KBM-7 (cell line): Measurements from ENCODE around the gene TBC1D22A.

ENCODE experiments used
- DNase-seq: peaks from one replicate; pipeline ENCODE4 v3.0.0-alpha.2; 2015
- in situ Hi-C: fragments of 300-500 bp; cut with MboI; formaldehyde crosslinking; loops from 2 replicates; pipeline ENCODE4 v1.14.3; 2020; ENCODE audit warnings: low sequenced_read_pairs, low pct_unique_long_range_greater_than_20kb, mixed read lengths

Gene TBC1D22A

GRCh38 chr22:46845296-46846149 is 83.1 kb downstream of the TBC1D22A start:
- DNase-seq: no peak

DNA sequence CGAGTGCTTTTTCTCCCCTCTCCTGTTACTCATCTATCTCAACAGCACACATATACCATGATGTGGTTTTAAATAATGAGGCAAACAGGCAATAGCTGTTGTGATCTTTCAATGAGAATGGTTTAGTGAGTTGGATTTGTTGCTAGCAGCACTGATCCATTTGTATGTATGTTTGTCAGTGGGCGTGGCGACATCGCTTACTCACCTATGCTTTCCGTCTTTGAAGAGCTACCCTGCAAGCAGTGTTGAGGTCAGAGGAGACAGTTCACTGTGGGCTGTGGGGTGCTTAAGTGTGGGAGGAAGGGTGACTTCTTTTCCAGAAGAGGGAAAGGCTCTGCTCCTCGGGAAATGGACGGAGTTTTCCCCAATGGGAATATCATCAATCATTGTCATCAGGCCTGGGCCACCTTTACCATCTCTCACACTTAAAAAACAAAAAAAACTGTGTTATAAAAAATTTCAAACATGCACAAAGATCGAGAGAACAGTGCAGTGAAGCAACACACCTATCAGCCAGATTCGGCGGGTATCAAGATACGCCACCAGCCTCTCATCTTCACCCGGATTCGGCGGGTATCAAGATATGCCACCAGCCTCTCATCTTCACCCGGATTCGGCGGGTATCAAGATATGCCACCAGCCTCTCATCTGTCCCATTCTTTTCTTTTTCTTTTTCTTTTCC is 83.8 kb downstream of the TBC1D22A start:
- no peak for DNase-seq
- in situ Hi-C loops: no loop called here

More at GRCh38 chr22:46845296-46846149, 83.1 kb downstream of the TBC1D22A start:
- in situ Hi-C loops: no loop called here

- in situ Hi-C loops: no loop called here
- no peak for DNase-seq
These were observed 84.4 kb downstream of the TBC1D22A start for GRCh38 chr22:46846832-46847355.

- DNase-seq: no peak
- in situ Hi-C loops: no loop called here
These were observed 85.7 kb downstream of the TBC1D22A start for GRCh38 chr22:46848197-46848596.

DNA sequence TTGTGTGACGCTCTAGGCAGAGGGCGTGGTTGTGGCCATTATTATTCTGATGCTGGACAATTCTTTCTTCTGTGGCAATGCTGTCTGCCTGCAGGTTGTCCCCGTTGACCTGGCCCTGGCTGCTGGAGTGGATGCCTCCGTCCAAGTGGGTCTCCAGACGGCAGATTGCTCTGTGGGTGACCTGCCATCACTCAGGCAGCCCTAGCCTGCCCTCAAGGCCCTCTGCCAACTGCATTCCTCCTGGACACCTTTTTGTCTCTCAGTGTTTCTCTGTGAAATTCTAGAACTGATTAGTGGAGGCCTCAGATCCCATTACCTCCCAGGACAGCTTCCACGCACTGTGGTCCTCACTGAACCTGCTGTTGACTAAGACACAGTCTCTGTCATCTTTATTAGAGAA is 86.7 kb downstream of the TBC1D22A start:
- in situ Hi-C loops: no loop called here
- DNase-seq: no peak

DNA sequence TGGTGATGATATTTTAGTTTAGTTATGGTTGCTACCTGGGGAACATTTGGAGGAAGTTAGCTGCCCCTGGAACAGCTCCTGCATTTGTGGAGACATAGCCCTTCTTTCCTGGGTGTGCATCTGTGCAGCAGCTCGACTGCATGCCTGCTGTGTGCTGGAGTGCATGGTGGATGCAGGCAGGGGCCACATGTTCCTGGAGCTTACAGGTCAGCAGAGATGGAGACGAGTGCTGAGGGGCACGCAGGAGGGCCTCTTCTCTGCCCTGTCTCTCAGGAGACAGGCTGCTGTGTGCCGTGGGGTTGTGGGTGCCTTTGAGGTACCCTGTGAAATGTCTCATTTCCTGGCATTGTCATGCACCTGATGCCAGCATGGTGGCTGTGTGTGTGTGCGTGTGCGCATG is 87.5 kb downstream of the TBC1D22A start:
- in situ Hi-C loops: no loop called here
- DNase-seq: no peak

DNA sequence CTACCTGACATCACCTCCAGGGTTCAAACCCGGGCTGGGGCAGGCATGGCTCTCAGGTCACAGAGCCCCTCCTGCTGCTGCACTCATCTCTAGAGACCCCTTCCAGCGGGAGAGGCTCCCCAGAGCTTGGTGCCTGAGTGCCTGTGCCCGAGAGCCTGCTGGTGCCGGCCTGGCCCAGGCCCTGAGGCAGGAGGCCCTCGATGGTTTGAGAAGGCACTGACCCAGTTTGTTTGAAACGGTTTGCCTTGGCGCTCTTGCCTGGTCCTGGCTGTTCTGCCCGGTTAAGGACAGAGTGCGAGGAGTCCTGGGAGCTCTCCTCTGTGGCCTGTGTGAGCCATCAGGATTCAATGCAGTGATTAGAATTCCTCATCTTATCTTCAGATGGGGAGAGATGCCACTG is 88.9 kb downstream of the TBC1D22A start:
- in situ Hi-C loops: no loop called here
- DNase-seq: no peak

DNA sequence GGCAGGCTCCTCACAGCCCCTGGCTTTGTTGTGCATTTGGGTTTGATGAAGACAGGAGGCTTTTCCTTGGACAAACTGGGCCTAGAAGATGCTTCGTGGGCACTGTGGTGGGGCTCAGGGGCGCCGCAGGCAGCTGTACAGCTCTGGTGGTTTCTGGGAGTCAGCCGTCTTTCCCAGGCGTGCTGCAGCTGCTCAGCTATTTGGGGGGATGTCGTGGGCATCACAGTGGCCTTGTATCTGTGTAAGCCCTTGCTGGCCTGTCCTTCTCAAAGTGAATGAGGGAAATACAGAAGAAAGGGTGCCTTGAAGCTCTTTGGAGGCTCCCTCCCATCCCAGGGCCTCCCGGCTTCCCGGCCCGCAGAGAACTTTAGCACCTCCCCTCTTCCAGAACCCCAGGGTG is 89.5 kb downstream of the TBC1D22A start:
- in situ Hi-C loops: no loop called here
- DNase-seq: no peak

DNA sequence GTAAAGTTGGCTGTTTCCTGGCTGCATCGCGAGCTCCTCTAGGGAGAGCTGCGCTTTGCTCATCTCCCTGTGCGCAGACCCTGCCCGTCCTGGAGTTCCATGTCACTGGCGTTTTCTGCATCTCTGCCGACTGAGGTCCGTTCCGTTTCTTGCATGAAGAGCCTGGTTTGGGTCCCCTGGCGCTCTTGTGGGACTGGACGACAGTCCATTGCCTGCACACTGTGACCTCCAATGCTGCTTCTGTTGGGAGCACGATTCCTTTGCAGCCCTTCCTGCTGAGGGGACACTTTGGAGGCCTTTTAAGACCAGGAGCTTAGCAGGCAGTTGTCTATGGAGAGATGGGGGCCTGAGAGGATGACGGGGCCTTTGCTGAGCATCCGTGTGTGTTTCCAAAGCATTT is 90.3 kb downstream of the TBC1D22A start:
- in situ Hi-C loops: no loop called here
- no peak for DNase-seq

DNA sequence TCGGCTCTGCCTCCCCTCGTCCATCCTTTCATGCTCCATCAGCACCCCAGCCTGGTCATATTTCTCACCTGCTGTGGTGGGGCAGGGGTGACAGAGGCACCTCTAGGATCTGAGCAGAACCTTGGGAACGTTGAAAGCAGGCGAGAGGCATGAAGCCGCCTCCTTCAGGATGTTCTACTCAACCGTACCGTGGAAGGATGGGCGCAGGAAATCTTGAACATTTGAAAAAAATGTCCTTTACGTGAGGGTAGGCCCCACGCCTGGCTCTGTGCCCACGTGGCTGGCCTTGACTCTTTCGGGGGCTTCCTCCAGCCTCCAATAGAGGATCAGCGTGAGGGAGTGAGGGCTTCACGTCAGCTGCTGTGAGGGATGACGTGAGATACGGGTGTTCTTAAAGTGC is 90.7 kb downstream of the TBC1D22A start:
- DNase-seq: no peak
- in situ Hi-C loops: no loop called here

GRCh38 chr22:46854125-46854870 is 91.8 kb downstream of the TBC1D22A start:
- in situ Hi-C loops: no loop called here

DNA sequence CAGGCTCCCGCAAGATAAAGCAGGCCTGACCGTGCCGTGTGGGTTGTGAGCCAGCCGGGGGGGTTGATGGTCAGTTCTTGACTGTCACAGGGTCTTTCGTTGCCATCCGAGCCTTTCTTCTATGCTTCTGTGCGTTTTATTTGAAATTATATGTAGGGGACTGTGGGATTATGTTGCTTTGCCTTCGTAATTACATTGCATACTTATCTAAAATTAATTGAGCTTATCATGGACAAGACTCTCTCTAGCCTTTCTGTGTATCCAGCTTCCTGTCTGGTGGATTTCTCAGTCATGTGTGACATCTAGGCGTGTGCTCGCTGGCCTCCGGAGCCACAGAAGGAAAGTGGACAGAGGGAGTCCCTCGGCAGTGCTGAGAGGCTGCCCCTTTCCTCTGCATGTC is 93.2 kb downstream of the TBC1D22A start:
- in situ Hi-C loops: no loop called here
- DNase-seq: no peak

More at GRCh38 chr22:46854125-46854870, 91.8 kb downstream of the TBC1D22A start:
- DNase-seq: peak; percentile 25

DNA sequence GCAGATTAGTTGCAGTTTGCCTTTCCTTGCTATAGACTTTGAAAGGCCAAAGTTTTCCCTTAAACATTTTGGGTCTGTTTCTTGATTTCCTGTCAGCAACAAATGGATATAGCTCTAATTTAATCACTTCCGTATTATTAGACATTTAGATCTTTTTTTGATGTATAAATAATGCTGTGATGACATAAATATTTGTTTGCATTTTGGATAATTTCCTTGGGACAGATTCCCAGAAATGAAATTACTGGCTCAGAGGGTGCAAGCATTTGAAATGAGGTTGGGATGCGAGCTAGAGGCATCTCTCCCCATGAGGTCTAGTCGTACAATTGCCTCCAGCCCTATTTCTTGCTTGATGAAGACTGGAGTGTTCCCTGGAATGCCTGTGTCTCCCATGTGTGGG is 94.2 kb downstream of the TBC1D22A start:
- DNase-seq: no peak
- in situ Hi-C loops: no loop called here

GRCh38 chr22:46857142-46857884 is 94.9 kb downstream of the TBC1D22A start:
- in situ Hi-C loops: no loop called here
- DNase-seq: no peak

DNA sequence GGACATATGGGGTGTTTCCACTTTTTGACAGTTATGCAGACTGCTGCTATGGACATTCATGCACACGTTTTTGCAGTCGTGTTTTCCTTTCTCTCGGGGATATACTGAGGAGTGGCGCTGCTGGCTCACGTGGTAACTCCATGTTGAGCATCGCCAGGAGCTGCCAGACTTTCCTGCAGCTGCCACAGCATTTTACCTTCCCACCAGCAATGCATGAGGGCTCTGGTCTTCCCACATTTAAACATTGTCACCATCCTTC is 95.4 kb downstream of the TBC1D22A start:
- in situ Hi-C loops: no loop called here
- DNase-seq: no peak

DNA sequence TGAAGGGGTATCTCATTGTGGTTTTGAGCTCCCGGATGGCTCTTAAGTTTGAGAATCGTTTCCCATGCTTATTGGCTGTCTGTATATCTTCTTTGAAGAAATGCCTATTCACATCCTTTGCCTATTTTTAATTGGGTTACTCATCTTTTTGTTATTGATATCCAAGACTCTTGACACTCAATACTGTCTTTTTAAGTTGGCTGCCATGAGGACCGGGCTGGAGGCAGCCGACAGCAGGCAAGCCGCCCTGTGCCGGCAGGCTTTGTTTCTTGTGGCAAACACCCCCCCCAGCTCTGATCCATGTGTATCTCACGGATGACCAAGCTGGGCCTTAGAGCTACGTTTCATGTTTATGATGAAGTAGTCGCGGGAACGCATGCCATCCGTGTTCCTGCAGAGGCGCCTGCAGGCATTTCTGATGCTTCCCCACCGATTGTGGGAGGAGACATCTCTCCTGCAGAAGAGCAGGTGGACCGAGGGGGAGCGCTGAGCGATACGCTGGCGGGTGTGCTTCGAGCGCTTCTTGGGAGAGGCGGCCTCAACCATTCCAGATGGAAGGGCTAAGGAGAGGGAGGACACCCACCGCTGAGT is 95.8 kb downstream of the TBC1D22A start:
- in situ Hi-C loops: no loop called here

DNA sequence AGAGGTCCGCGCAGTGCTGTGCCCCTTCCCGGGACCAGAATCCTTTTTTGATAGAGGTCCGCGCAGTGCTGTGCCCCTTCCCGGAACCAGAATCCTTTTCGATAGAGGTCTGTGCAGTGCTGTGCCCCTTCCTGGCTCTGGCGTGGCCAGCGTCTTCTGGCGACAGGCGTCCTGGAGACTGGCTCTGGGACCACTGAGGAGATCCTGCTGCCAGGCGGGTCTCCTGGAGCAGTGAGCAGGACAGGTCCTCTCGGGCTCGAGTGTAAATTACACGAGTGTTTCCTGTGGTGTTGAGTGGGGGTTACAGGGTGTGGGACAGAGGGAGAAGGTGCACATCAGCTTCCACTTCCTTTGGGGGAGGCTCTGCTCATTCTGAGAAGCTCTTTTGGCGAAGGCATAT is 98.1 kb downstream of the TBC1D22A start:
- DNase-seq: no peak
- in situ Hi-C loops: no loop called here

More for the DNA sequence above, 95.8 kb downstream of the TBC1D22A start:
- DNase-seq: no peak

- no peak for DNase-seq
- in situ Hi-C loops: no loop called here
These were observed 99.3 kb downstream of the TBC1D22A start for GRCh38 chr22:46861468-46862367.
